ENCODE results near the gene TMEM234.

The TMEM234 gene

DNA sequence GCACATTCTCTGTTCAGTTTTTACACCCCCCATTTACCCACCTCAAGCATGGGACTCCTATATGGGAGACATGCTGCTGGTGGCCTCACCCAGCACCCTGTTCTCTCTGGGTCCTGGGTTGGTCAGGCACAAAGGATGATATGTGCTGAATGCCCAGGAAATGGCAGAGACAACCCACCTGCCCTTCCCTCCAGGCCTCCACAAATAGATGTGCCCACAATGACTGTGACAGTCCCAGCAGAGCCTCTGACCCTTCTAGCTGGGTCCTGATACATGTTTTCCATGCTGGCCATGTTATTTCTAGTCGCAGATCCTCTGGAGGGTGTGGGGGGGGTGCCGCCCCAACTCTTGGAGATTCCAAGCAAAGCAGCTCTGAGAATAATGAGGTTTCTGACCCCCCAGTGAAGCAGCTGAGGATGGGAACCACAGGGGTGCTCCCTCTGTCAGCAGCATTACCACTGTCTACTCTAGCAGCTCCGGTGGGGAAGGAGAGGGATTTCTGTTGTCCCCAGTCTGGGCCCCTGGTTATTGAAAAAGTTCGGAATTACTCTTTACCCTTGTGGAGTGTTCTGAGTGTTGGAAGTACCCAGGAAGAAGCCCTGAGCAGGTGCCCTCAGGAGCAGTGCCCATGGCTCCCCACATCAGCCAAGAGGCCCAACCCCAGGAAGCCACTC, 23.0 kb downstream of the TMEM234 start:
- DNase-seq, result no peak

DNA sequence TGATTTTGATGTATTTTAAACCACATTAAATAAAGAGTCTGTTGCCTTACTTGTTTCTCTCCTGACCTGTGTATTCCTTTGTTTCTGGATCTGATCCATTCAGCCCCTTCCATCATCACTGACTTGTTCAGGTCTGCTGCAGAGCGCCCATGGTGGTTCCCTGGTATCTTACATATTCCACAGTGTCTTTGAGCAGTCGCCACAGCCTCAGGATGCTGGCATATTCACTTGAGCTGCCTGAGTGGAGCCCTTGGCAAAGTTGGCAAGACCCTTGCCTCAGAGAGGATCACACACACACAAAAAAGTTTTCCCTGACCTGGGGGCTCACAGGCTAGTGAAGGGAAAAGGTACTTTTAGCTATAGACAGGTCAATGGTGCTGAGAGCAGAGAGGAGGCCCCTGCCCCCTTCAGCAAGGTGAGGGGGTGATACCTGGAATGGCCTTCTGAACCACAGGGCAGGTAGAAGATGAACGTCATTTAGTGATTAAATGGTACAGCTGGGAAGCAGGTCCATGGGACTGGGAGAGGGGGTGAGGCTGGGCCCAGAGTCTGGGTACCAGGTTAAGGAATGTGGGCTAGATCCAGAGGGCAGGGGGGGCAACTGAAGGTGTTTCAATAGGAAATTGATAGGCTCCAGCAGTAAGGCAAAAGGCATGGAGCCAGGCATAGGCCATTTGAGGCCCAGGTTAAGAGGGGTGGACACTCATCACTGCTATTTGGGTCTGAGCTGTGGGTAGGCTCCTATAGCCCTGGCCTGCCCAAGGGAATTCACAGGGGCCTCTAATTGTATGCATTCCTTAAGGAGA, 23.7 kb downstream of the TMEM234 start:
- DNase-seq, result no peak

DNA sequence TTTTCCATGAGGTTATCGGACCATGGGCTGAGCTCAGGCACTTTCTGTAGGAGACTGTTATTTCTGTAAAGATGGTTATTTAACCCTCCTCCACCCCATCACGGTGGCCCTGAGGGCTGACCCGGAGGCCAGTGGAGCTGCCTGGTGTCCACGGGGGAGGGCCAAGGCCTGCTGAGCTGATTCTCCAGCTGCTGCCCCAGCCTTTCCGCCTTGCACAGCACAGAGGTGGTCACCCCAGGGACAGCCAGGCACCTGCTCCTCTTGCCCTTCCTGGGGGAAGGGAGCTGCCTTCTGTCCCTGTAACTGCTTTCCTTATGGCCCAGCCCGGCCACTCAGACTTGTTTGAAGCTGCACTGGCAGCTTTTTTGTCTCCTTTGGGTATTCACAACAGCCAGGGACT, 24.3 kb downstream of the TMEM234 start:
- no peak for DNase-seq

DNA sequence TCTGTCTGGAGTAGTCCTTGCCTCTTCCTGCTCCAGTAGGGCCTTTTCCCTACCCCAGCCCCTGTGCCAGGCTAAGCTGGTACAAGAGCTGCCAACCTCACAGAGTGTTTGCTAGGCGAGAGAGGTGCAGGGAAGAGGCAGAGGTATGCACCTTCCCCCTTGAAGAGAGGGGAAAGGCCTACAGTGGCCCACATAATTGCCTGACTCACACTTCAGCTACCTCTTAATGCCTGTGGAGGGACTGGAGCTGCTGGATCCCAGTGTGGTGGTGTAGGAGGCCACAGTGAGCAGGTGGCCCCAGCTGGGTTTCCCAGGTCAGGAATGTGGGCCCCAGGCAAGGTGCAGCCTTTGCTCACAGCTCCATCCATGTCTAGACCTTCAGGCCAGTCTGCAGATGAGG, 25.1 kb downstream of the TMEM234 start:
- DNase-seq, result no peak

DNA sequence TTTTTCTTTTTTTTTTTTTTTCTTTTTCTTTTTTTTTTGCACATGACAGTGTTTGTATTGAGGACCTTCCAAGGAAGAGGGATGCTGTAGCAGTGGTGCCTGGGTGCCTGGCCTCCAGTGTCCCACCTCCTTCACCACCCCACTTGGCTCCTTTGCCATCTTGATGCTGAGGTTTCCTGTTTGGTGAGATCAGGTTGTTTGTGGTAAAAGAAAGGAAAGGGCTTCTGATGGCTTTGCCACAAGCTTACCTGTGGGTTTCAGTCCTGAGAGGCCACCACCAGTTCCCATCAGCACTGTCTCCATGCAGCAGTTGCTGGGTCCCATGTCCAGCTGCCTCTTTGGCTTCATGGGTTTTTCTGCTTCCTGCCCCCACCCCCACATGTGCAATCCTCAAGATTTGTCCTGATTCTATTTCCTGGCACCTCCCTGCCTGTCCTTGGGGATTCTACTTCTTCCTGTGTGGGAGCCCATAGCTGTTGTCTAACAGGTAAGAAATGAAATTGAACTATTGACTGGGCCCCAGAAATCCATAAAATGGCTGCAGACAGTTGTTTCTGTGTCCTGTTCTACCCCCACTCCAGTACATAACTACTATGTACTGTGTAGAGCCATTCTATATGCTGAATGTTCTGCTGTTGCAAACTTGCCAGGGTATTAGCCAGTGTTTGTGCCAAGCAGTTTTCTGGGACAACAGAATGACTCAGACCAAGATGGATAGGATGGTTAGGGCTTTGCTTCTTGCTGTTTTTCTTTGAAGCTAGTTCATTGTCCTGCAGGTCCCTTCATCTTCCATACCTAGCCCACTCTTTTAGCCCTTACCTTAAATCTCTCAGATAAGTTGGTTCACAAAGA, 26.0 kb downstream of the TMEM234 start:
- no peak for DNase-seq

DNA sequence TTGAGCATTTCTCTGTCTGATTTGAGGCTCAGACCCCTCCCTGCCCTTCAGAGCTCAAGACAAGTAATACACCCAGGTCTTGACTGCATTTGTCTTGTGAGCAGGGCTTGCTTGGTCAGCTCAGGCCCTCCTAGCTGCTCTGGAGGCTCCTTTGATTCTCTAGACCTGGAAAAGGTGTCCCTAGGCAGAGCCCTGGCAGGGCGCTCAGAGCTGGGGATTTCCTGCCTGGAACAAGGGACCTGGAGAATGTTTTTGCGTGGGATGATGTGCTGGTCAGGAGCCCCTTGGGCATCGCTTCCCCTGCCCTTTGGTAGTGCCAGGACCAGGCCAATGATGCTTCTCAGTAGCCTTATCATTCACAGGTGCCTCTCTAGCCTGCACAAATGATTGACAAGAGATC, 26.6 kb downstream of the TMEM234 start:
- no peak for DNase-seq

GRCh38 chr1:32194984-32195383, 27.2 kb downstream of the TMEM234 start:
- no peak for DNase-seq

GRCh38 chr1:32192220-32192948, 29.8 kb downstream of the TMEM234 start:
- DNase-seq, result no peak

- DNase-seq, result no peak
These were observed 34.3 kb downstream of the TMEM234 start for GRCh38 chr1:32187850-32188249.

DNA sequence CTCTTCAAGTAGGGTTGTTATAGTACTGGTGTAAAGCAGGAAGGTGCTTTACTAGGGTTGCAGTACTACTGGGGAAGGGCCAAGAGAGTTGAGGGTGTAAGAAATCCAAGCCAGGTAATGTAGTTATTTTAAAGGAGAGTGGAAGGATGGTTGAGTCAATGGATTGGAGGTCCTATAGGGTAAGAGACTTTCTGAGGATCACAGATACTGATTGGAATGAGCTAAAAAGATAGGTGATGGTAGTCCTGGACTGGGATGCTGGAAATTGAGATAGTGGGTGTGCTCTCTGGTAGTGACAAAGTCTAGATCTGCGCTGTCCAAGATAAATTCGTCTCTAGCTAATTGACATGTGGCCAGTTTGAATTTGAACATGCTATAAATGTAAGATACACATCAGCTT, 35.7 kb downstream of the TMEM234 start:
- DNase-seq, result no peak

DNA sequence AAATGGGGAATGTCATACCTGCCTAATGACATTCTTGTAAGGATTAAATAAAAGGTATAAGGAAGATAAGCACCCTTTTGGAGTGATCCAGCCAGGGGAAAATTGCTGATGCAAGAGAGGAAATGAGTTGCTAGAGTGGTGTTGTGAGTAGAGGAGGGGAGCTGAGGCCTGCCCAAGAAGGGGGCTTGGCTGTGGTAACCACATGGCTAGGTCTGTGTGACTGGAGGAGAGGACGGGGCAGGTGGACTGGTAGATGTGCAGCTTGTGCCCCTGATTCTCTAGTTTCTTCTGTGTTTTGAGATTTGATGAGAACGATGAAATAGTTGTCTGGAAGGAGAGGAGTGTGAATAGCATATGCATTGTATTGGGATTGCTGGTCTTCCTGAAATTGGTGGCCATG, 36.1 kb downstream of the TMEM234 start:
- no peak for DNase-seq

- DNase-seq, result no peak
These were observed 37.5 kb downstream of the TMEM234 start for GRCh38 chr1:32184650-32185049.

DNA sequence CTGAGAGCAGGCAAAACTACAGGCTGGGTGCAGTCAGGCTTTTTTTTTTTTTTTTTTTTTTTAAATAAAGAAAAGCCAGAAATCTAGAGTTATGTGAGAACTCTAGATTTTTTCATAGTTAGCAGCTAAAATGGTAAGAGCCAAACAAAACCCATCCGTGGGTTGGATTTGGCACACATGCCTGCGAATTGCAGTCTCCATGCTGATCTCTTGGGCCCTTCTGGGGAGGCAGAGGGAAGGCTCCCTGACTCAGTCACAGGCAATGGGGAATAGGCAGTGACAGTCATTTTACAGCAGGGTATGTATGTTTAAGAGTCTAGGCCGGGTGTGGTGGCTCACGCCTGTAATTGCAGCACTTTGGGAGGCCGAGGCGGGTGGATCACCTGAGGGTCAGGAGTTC, 40.1 kb downstream of the TMEM234 start:
- DNase-seq, result no peak

- no peak for DNase-seq
These were observed 40.6 kb downstream of the TMEM234 start for GRCh38 chr1:32181563-32181962.

GRCh38 chr1:32181065-32181464, 41.1 kb downstream of the TMEM234 start:
- DNase-seq, result no peak

- DNase-seq, result peak; percentile 10
These were observed 41.7 kb downstream of the TMEM234 start for GRCh38 chr1:32180186-32181060.

GRCh38 chr1:32179443-32180185, 42.5 kb downstream of the TMEM234 start, which contains the start of gene TXLNA:
TXLNA (plus strand) TSS chr1:32179675; CDS start chr1:32180346, 671 bp downstream.
- DNase-seq, result peak; percentile 84

- no peak for DNase-seq
These were observed 43.0 kb downstream of the TMEM234 start for GRCh38 chr1:32179193-32179442.

DNA sequence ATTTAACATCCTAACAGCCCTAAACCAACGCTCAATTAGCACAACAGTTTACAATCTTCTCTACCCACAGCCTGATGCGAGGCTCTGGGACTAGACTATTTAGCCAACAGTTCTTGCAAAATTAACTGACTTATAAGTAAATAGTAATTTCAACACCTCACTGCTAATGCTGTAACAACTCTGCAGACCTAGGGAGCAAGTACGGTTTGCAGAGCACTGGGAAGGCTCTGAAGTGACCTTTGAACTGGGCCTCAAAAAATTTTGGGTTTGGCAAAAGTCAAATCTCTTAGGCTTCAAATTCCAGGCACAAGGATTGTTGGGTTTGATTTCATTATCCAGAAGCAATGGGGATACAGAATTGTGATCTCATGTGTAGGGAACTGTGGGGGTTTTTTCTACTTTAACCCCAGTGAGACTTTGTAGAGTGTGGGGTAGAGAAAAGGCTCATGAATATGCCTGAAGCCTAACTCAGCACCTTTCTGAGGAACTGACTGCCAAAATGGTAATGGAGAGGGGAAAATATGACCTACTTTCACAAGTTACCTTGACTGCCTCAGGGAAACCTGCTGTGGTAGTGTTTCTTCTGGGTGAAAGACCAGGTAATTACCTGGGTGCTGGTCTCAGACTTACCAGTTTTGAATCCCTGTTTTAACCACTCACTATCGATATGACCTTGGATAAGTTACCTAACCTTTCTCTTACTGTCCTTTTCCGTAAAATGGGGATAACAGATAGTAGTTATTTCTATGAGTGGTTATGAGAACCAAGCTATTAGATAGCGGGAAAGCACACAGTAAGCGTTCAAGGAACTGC, 43.6 kb downstream of the TMEM234 start:
- no peak for DNase-seq

DNA sequence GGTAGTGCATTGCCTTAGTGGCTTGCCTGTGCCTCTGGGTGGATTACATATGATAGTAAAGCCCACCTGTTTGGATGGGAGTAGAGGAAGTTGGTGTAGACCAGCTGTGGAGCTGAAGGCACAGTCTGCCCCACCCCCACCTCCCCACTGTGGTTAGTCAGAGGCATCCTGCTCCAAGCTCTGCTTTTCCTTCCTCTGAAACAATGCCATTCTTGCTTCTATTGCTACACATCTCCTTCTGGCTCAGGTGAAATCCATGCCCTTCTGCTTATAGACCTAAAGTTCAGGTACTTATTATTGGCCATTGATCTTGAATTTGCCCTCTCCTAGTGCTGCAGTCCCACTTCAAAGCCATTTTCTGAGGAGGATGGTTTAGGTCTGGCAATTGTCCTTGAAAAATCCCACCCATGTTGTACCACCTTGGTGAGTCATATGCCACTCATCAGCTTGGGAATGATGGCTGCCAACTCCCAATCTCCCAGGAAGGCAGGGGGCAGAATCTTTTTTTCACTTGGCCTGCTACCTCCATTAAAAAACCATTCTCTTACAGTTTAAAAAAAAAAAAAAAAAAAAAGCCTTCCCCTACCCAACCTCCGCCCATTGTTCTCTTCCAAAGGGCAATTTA, 49.4 kb downstream of the TMEM234 start:
- no peak for DNase-seq

Measured in activated effector memory CD4-positive, alpha-beta T cell treated with Interleukin-2 at 50 U/mL for 16 hours (primary cell).